HCT116 (cell line): ENCODE measurements around the gene SAMD10. TPM values are rescaled to one million over a fixed set of nuclear protein-coding genes. Genes with fewer than 3 reads are reported as not detected.

Experiments used
- ATAC-seq: fragments of 200-7000 bp; cut with Tn5 transposase; 2 replicates; pipeline ENCODE4 v1.9.1; 2020; ENCODE audit warnings: mild to moderate bottlenecking, moderate library complexity
- BruUV-seq: library from RNA; stranded (reverse); fragments of 400-500 nt; replicated peaks from 2 replicates; lab custom pipeline; 2021; lab: Mats Ljungman, UMichigan
- CTCF ChIA-PET: fragments of 300-600 bp; sonication (Branson Sonifier 250); formaldehyde crosslinking; loops from one replicate; lab custom pipeline; 2021; ENCODE audit warnings: antibody characterized with exemption; lab: Charles Lee
- POLR2A ChIA-PET: fragments of 300-600, 350-600 bp; sonication (Branson Sonifier 250); formaldehyde crosslinking; loops from one replicate; lab custom pipeline; 2021; ENCODE audit warnings: antibody characterized with exemption; lab: Charles Lee
- RAD21 ChIA-PET, 2 experiments: fragments of 300-600 bp; sonication (Branson Sonifier 250); formaldehyde crosslinking; loops; one replicate each; lab custom pipeline; 2023; ENCODE audit warnings: low total read pairs in 2 of 2; ENCODE audit not compliant: uncharacterized antibody in 2 of 2, unreplicated experiment in 2 of 2, low non-redundant PET in 1 of 2; lab: Charles Lee
- DNase-seq: peaks from one replicate; pipeline ENCODE4 v3.0.0-alpha.2; 2010; ENCODE audit warnings: low read depth, low spot score
- H2AFZ ChIP-seq: fragments of 200-600 bp; shearing (Covaris generic), sonication (generic); 2 replicates; pipeline ENCODE4 v1.6.1; 2017; ENCODE audit warnings: low read depth, mixed run types, mixed read lengths, antibody characterized with exemption, low read length; ENCODE audit not compliant: poor library complexity, severe bottlenecking
- H3K27ac ChIP-seq: 2 replicates; pipeline ENCODE4 v1.5.1; 2012; ENCODE audit warnings: low read depth, low read length
- H3K27me3 ChIP-seq: fragments of 200-600 bp; sonication (generic); 2 replicates; pipeline ENCODE4 v1.6.1; 2016; ENCODE audit warnings: mixed run types, low read length, mixed read lengths; ENCODE audit not compliant: insufficient read depth
- H3K36me3 ChIP-seq, 2 experiments: fragments of 200-500 bp in 1 of 2; fragments of 200-600 bp in 1 of 2; sonication (Bioruptor generic) in 1 of 2; sonication (generic) in 1 of 2; 2 replicates each; pipeline versions ENCODE4 v1.5.1 to v1.6.1; 2014 to 2016; ENCODE audit warnings: low read length in 2 of 2, inconsistent platforms in 1 of 2, mixed read lengths in 1 of 2, mixed run types in 1 of 2; ENCODE audit not compliant: insufficient read depth in 2 of 2, control insufficient read depth in 1 of 2
- H3K4me1 ChIP-seq, 2 experiments: fragments of 200-600 bp in 1 of 2; sonication (generic) in 1 of 2; 2 replicates each; pipeline versions ENCODE4 v1.5.1 to v1.6.1; 2012 to 2017; ENCODE audit warnings: low read length in 2 of 2, inconsistent platforms in 1 of 2, mild to moderate bottlenecking in 1 of 2, mixed read lengths in 1 of 2, mixed run types in 1 of 2, moderate library complexity in 1 of 2; ENCODE audit not compliant: insufficient read depth in 2 of 2, control insufficient read depth in 1 of 2
- H3K4me2 ChIP-seq: fragments of 200-600 bp; sonication (generic); 2 replicates; pipeline ENCODE4 v1.6.1; 2017; ENCODE audit warnings: mixed run types, low read length, mixed read lengths
- H3K4me3 ChIP-seq, 2 experiments: fragments of 200-600 bp in 1 of 2; sonication (generic) in 1 of 2; replicated peaks in 1 of 2; 2 replicates each; pipeline ENCODE4 v1.5.1; 2011 to 2016; ENCODE audit warnings: low read length in 2 of 2, control low read depth in 1 of 2, low read depth in 1 of 2, mild to moderate bottlenecking in 1 of 2, mixed read lengths in 1 of 2, mixed run types in 1 of 2
- H3K79me2 ChIP-seq: fragments of 200-600 bp; sonication (generic); 2 replicates; pipeline ENCODE4 v1.6.1; 2017; ENCODE audit warnings: mild to moderate bottlenecking, mixed run types, low read length, moderate library complexity, mixed read lengths; ENCODE audit not compliant: insufficient read depth
- H3K9ac ChIP-seq: fragments of 200-600 bp; sonication (generic); 2 replicates; pipeline ENCODE4 v1.6.1; 2016; ENCODE audit warnings: low read length, mixed read lengths
- H3K9me2 ChIP-seq: fragments of 200-600 bp; sonication (generic), shearing (Covaris generic); 2 replicates; pipeline ENCODE4 v1.6.1; 2017; ENCODE audit warnings: mixed run types, mild to moderate bottlenecking, moderate library complexity; ENCODE audit not compliant: insufficient read depth
- H3K9me3 ChIP-seq, 2 experiments: fragments of 200-500 bp in 1 of 2; fragments of 200-600 bp in 1 of 2; sonication (Bioruptor generic) in 1 of 2; sonication (generic) in 1 of 2; 2 replicates each; pipeline ENCODE4 v1.6.1; 2014 to 2017; ENCODE audit warnings: low read length in 2 of 2, mixed read lengths in 2 of 2, inconsistent platforms in 1 of 2, low read depth in 1 of 2, mild to moderate bottlenecking in 1 of 2, mixed run types in 1 of 2, moderate library complexity in 1 of 2; ENCODE audit not compliant: control insufficient read depth in 1 of 2, insufficient read depth in 1 of 2
- H4K20me1 ChIP-seq: fragments of 200-600 bp; sonication (generic), shearing (Covaris generic); 2 replicates; pipeline ENCODE4 v1.6.1; 2017; ENCODE audit warnings: mixed run types, mild to moderate bottlenecking, moderate library complexity; ENCODE audit not compliant: insufficient read depth
- CBX3 ChIP-seq: IDR thresholded peaks from 2 replicates; pipeline ENCODE4 v1.6.1; 2012; ENCODE audit warnings: low read depth
- CEBPB ChIP-seq: IDR thresholded peaks from 2 replicates; pipeline ENCODE4 v1.6.1; 2012; ENCODE audit warnings: low read depth
- ELF1 ChIP-seq: IDR thresholded peaks from 2 replicates; pipeline ENCODE4 v1.6.1; 2012; ENCODE audit warnings: low read depth, borderline replicate concordance
- EZH2phosphoT487 ChIP-seq: fragments of 200-600 bp; IDR thresholded peaks from 2 replicates; pipeline ENCODE4 v1.6.1; 2018; ENCODE audit warnings: antibody characterized with exemption, borderline replicate concordance
- FOSL1 ChIP-seq: IDR thresholded peaks from 2 replicates; pipeline ENCODE4 v1.6.1; 2012; ENCODE audit warnings: low read depth
- JUND ChIP-seq: IDR thresholded peaks from 2 replicates; pipeline ENCODE4 v1.6.1; 2012
- POLR2A ChIP-seq: IDR thresholded peaks from 2 replicates; pipeline ENCODE4 v1.7.0; 2011; ENCODE audit warnings: borderline replicate concordance; ENCODE audit not compliant: insufficient read depth, insufficient read length; ENCODE audit errors: extremely low read depth
- POLR2AphosphoS5 ChIP-seq: IDR thresholded peaks from 2 replicates; pipeline ENCODE4 v1.6.1; 2011; ENCODE audit warnings: mild to moderate bottlenecking, low read depth, low read length, moderate library complexity
- RAD21 ChIP-seq: IDR thresholded peaks from 2 replicates; pipeline ENCODE4 v1.6.1; 2012; ENCODE audit warnings: low read depth, mild to moderate bottlenecking
- SIN3A ChIP-seq: IDR thresholded peaks from 2 replicates; pipeline ENCODE4 v1.6.1; 2012; ENCODE audit warnings: low read depth
- SP1 ChIP-seq: IDR thresholded peaks from 2 replicates; pipeline ENCODE4 v1.6.1; 2012; ENCODE audit warnings: low read depth
- SRF ChIP-seq: IDR thresholded peaks from 2 replicates; pipeline ENCODE4 v1.6.1; 2012; ENCODE audit warnings: low read depth
- YY1 ChIP-seq: IDR thresholded peaks from 2 replicates; pipeline ENCODE4 v1.6.1; 2011; ENCODE audit warnings: low read length, low read depth, moderate library complexity, mild to moderate bottlenecking; ENCODE audit not compliant: insufficient replicate concordance; ENCODE audit errors: extremely low read depth
- ZFX ChIP-seq: fragments of 450-650 bp; IDR thresholded peaks from 2 replicates; pipeline ENCODE4 v1.6.1; 2017
- ZNF274 ChIP-seq: fragments of 200-500 bp; sonication (Bioruptor generic); IDR thresholded peaks from 2 replicates; pipeline ENCODE4 v1.6.1; 2014; ENCODE audit warnings: mild to moderate bottlenecking, low read depth, low read length, inconsistent platforms
- intact Hi-C: fragments of 100-400 bp; cut with micrococcal nuclease; formaldehyde crosslinking; loops from 2 replicates; pipeline ENCODE4 v1.10.0; 2022
- total RNA-seq: library from RNA; stranded (reverse); gene quantifications from one replicate; pipeline ENCODE4 v1.2.1, GENCODE V29; 2021; ENCODE audit not compliant: unreplicated experiment
- TF ChIP-seq, protein P1 (sequence below): IDR thresholded peaks from 2 replicates; pipeline ENCODE4 v1.6.1; 2012
- TF ChIP-seq, protein P2 (sequence below): IDR thresholded peaks from 2 replicates; pipeline ENCODE4 v1.6.1; 2011; ENCODE audit warnings: mild to moderate bottlenecking, low read length, moderate library complexity; ENCODE audit not compliant: insufficient replicate concordance; ENCODE audit errors: extremely low read depth

SAMD10 gene
- total RNA-seq, 1 experiment from 2014 or later: 4.2 TPM

- BruUV-seq: no TSS peak
- peaks cover 0 to 5% of the 10 kb centered on the region in 2 experiments; a peak in 2 of 4 replicates for H3K36me3 ChIP-seq
- TF ChIP-seq POLR2AphosphoS5 (no peak), POLR2A (no peak), FOSL1 (no peak), YY1 (no peak), EZH2phosphoT487 (no peak), SRF (no peak), JUND (no peak), CBX3 (no peak), ELF1 (no peak), SIN3A (no peak), CEBPB (no peak), ZFX (no peak), RAD21 (no peak), ZNF274 (no peak), SP1 (no peak)
- TF ChIP-seq, protein P1, sequence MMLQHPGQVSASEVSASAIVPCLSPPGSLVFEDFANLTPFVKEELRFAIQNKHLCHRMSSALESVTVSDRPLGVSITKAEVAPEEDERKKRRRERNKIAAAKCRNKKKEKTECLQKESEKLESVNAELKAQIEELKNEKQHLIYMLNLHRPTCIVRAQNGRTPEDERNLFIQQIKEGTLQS: no peak
- TF ChIP-seq, protein P2, sequence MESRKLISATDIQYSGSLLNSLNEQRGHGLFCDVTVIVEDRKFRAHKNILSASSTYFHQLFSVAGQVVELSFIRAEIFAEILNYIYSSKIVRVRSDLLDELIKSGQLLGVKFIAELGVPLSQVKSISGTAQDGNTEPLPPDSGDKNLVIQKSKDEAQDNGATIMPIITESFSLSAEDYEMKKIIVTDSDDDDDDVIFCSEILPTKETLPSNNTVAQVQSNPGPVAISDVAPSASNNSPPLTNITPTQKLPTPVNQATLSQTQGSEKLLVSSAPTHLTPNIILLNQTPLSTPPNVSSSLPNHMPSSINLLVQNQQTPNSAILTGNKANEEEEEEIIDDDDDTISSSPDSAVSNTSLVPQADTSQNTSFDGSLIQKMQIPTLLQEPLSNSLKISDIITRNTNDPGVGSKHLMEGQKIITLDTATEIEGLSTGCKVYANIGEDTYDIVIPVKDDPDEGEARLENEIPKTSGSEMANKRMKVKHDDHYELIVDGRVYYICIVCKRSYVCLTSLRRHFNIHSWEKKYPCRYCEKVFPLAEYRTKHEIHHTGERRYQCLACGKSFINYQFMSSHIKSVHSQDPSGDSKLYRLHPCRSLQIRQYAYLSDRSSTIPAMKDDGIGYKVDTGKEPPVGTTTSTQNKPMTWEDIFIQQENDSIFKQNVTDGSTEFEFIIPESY: no peak
- no peaks in the 10 kb centered on the region for H4K20me1 ChIP-seq
- ATAC-seq (no peak), DNase-seq (no peak)
- H3K4me1 ChIP-seq: peaks cover 8 to 9% of the 10 kb centered on the region in 2 experiments
- no peak overlapping the region for H3K4me2 ChIP-seq
- RAD21 ChIA-PET: no interaction called here
- no peak overlapping the region for H3K9ac ChIP-seq
- no peaks in the 10 kb centered on the region for H3K27me3 ChIP-seq
- POLR2A ChIA-PET: no interaction called here
- no peak overlapping the region for H2AFZ ChIP-seq
- CTCF ChIA-PET: no interaction called here
- intact Hi-C loops: no loop called here
- H3K9me2 ChIP-seq: no peaks in the 10 kb centered on the region
- H3K27ac ChIP-seq: no peak overlapping the region
- no peak overlapping the region for H3K4me3 ChIP-seq
- no peaks in the 10 kb centered on the region for H3K79me2 ChIP-seq
- H3K9me3 ChIP-seq: no peaks in the 10 kb centered on the region
Measured at GRCh38 chr20:63963348-63963741, 16.1 kb downstream of the SAMD10 start.
